Activated gamma-delta T cell treated with anti-CD3 and anti-CD28 coated beads, Interleukin-2, amount 50 U/mL, for 16 hours (primary cell): ENCODE results near the gene ANKHD1.
"Not testable (repeated sequence)": the region's sequence is repeated elsewhere in the genome, so short reads cannot be mapped to it uniquely, and the experiment has no call there.

ENCODE experiments used
- DNase-seq: peaks from one replicate; pipeline ENCODE4 v3.0.0-alpha.2; 2020; ENCODE audit warnings: low read depth

ANKHD1 gene

DNA sequence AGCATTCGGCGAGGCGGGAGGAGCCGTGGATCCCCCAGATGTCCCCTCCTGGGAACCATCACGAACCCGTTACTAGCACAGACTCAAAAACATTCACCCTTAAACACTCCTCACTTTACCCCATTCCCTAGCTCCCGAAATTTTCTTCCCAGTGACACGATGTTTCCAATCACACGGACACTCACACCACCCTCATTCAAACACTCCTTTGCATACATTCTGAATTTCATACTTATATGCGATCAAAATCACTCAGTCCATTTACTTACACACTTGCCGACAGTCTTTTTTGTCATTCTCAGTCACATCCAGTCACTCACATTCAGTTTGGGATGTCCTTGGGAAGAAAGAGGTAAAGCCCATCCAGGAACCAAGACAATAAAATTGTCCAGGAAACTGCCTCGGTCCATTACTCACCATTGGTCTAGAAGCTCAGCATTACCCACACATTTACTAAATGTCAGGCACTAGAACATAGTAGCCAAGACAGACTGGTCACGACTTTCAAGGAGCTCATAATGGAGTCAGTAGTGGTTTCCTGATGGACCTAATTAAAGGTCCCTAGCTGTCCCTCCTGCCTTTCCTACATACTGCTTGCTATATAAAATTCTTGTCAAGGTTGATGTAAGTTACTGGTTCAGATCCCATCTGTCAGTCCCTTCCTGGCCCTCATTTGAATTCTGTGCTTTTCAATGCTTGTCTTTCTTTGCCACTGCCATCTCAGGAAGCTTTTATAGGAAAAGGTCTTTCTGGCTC lies 163.6 kb downstream of the ANKHD1 start:
- DNase-seq: no peak

DNA sequence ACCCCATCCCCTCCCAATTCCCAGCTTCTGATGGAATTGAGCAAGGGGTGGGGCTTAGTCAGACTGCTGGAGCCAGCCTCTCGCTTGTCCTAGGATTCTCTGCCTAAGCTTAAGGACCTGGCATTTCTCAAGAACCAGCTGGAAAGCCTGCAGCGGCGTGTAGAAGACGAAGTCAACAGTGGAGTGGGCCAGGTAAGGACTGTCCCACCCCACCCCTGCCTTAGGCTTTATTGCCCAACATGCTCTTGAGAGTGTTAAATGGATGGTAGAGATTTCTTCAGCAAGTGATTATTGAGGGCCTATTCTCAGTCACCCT lies 164.1 kb downstream of the ANKHD1 start:
- DNase-seq: no peak

DNA sequence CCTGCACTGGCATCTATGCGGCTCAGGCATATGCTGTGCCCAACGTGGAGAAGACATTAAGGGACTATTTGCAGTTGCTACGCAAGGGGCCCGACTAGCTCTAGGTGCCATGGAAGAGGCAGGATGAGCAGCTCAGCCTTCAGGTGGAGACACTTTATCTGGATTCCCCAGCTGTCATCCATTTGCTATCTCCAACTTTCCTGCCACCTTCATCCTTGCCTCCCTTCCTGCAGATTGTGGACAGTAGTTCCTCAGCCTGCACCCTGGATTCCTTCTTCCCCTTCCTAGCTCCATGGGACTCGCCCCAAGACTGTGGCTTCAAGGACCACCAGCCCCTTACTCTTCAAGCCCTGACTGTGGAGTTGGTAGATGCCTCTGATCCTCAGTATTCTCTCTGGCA lies 165.0 kb downstream of the ANKHD1 start:
- no peak for DNase-seq

DNA sequence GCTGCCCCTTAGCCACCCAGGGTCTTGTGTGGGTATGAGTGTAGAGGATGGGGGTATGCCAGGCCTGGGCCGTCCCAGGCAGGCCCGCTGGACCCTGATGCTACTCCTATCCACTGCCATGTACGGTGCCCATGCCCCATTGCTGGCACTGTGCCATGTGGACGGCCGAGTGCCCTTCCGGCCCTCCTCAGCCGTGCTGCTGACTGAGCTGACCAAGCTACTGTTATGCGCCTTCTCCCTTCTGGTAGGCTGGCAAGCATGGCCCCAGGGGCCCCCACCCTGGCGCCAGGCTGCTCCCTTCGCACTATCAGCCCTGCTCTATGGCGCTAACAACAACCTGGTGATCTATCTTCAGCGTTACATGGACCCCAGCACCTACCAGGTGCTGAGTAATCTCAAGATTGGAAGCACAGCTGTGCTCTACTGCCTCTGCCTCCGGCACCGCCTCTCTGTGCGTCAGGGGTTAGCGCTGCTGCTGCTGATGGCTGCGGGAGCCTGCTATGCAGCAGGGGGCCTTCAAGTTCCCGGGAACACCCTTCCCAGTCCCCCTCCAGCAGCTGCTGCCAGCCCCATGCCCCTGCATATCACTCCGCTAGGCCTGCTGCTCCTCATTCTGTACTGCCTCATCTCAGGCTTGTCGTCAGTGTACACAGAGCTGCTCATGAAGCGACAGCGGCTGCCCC lies 165.6 kb downstream of the ANKHD1 start:
- no peak for DNase-seq

DNA sequence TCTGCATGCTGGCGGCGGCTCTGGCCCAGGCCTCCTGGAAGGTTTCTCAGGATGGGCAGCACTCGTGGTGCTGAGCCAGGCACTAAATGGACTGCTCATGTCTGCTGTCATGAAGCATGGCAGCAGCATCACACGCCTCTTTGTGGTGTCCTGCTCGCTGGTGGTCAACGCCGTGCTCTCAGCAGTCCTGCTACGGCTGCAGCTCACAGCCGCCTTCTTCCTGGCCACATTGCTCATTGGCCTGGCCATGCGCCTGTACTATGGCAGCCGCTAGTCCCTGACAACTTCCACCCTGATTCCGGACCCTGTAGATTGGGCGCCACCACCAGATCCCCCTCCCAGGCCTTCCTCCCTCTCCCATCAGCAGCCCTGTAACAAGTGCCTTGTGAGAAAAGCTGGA lies 166.2 kb downstream of the ANKHD1 start:
- DNase-seq: no peak

DNA sequence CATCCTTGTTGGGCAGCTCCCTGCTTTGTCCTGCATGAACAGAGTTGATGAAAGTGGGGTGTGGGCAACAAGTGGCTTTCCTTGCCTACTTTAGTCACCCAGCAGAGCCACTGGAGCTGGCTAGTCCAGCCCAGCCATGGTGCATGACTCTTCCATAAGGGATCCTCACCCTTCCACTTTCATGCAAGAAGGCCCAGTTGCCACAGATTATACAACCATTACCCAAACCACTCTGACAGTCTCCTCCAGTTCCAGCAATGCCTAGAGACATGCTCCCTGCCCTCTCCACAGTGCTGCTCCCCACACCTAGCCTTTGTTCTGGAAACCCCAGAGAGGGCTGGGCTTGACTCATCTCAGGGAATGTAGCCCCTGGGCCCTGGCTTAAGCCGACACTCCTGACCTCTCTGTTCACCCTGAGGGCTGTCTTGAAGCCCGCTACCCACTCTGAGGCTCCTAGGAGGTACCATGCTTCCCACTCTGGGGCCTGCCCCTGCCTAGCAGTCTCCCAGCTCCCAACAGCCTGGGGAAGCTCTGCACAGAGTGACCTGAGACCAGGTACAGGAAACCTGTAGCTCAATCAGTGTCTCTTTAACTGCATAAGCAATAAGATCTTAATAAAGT lies 166.9 kb downstream of the ANKHD1 start:
- no peak for DNase-seq

DNA sequence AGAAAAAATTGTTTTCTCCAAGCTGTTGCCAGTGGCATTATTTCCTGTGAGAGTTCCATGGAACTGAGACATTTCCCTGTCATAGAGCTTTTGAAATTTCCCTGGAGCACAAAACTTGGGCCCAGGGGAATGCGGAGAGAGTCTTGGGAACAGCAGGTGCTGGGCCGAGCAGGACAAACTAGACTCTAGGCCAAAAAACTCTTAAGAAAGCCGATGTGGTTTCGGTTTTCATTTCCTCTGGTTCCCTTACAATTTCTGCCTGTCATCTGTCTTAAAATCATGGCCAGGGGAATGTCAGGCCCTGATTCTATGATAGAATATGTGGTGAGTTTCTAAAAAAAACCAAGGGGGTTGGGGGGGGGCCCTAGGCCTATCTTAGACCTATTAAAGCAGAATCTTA lies 167.6 kb downstream of the ANKHD1 start:
- DNase-seq: no peak

DNA sequence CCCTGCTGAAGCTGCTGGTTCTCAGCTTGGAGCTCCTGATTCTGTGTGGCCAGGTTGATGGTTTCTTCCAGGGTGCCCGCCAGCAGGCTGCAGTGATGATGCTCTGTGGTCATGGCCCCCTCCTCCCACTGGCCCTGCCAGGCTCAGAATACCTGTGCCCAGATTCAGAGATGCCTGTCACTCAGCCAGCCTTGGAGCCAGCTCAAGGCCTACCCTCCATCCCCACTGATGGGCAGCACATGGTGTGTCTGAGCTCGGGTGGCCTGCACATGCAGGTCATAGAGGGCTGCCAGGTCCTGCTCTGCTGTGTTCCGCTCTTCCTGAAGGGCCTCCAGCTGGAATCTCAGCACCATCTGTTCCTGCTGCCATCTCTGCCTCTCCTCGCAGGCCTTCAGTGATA lies 168.4 kb downstream of the ANKHD1 start:
- DNase-seq: no peak

DNA sequence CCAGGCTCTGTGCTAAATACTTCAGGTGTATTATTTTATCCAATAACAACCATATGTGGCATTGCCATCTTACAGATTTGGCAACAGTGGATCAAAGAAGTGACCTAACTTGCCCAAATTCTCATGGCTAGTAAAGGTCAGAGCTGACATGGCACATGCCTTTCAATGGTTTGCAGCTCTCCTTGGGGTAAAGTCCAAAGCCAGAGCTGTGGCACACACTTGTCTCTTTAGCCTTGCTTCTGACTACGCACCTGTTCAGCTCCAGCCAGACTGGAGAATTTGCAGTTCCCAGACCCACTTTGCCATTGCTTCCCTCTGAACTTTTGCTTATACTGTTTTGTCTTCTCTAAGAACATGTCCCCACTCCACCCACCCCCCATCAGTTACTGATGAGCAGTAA lies 168.9 kb downstream of the ANKHD1 start:
- DNase-seq: no peak

DNA sequence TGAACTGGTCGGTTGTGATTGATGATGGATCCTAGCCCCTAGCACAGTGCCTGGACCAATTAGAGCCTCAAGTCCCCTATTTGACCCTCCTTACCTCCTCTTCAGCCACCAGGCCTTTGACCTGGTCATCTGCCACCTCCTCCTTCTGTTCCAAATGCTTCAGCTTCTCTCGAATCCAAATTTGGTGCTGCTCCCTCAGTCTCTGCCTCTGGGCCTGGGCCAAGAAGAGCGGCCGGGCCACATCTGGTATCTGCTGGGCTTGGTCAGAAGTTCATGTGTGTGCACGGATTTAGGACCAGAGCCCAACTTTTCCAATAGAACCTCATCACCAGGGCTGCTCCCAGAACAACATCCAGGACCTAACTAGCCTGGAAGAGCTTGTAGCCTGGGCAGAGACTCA lies 169.5 kb downstream of the ANKHD1 start:
- no peak for DNase-seq

DNA sequence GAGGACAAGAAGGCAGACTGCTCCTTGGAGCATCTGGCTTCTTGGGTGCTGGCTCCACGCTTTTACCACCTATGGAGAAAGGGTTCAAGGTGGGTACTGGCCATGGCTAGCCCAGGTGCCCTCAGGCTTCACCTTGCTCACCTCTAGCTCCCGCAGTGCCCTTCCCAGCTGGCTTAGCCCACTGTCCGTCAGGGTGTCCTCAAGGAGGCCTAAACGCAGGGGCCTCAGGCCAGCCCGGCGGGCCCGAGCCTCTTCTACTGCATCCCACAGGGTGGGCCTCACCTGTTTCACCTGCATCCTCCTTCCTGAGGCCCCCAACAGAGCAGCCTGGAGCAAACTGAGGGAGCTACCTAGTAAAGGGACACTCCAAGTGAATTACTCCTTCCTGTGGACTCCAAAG lies 172.1 kb downstream of the ANKHD1 start:
- DNase-seq: no peak

DNA sequence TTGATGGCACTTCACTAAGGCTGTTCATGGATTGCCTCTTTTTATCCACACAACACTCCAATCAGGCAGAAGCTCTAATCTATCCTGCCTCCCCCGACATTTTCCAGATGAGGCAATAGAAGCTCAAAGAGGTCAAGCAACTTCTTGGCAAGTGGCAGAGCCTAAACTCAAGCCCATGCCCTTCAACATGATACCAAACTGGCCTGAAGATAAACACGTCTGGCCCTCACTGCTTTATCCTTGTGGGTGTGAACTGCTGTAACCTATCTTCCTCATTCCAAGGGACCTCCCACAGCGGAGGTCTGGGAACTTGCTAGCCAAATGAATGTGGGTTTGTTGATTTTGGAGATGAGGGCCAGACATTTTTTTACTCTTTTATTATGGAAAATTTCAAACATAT lies 172.5 kb downstream of the ANKHD1 start:
- no peak for DNase-seq

DNA sequence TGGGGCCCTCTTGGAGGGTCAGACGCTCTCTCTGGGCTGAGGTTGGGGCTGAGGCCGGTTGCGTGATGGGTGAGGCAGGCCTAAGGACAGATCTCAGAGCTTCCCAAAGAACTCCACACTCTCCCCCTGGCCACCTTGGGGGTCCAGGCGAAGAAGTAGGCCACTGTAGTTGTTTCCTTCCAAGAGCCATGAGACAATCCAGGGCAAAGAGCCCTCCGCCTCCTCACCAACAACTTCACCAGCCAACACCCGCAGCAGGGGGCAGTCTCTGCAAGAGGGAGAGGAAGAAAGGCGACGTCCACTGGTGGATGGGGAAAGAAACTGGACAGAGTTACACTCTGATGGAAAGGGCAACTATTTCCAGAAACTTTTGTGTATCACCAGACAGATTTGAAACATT lies 173.7 kb downstream of the ANKHD1 start:
- no peak for DNase-seq

DNA sequence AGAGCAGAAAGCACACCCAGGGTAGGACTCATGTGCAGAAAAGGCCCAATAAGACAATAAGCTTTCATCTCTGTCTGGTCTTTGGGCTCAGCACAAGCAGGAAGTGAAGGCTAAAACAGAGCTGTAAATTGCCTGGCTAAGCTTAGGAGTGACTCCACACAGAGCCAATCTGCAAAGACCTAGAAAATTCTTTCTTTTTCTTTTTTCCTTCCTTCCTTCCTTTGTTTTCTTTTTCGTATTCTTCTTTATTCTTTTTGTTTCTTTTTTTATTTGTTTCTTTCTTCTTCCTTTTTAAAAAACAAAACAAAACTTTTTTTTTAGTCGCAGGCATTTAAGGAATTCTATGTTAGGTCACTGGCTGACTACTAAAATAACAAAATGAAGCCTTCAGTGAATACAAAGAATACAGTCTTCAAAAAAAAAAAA lies 175.2 kb downstream of the ANKHD1 start:
- no peak for DNase-seq

DNA sequence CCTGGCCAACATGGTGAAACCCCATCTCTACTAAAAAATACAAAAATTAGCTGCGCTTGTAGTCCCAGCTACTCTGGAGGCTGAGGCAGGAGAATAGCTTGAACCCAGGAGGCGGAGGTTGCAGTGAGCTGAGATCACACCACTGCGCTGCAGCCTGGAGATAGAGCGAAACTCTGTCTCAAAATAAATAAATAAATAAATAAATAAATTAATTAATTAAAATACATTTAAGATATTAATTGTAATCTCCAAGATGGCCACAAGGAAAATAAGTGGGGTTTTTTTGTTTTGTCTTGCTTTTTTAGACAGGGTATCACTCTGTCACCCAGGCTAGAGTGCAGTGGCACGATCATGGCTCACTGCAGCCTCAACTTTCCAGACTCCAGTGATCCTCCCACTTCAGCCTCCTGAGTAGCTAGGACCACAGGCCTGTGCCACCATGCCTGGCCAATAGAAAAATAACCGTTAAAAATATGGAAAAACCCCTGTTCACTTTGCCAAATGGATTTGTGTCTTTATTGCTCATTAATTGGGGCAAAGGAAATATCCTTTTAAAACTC lies 177.6 kb downstream of the ANKHD1 start:
- DNase-seq: not testable (repeated sequence)

DNA sequence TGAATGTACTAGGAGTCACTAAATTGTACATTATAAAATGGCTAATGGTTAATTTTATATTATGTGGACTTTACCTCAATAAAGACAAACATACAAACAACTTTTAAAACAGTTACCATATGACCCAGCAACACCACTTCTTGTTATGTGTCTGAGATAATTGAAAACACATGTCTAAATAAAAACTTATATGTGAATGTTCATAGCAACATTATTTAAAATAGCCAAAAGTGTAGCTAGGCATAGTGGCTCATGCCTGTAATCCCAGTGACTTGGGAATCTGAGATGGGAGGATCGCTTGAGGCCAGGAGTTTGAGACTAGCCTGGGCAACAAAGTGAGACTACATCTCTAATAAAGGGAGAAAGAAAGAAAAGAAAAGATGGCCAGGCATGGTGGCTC lies 185.9 kb downstream of the ANKHD1 start:
- DNase-seq: no peak

DNA sequence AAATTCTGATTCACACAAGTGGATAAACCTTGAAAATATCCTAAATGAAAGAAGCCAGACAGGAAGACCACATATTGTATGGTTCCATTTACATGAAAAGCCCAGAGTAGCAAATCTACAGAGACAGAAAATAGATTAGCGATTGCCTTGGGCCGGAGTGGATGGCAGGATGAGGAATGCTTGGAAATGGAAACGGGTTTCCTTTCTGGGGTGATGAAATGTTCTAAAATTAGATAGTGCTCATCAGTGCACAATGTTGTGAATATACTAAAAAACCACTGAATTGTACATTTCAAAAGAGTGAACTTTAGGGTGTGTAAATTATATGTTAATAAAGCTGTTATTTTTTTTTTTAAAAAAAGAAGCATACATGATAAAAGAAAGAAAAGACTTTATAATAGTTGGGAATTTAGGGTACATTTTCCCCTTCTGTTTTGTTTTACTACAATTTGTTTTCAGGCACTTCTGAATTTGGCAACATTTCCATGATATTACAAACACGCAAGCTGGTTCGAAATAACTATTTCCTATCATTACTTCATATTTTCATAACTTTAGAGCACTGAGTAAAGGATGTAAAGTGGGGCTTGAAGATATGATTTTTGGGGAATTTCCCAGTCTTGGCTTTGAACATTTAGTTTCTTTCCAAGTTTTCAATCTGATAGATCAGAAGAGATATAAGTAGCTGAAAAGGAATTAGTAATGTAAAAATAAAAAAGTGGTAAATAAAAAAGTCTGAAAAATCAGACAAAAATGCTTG lies 186.9 kb downstream of the ANKHD1 start:
- no peak for DNase-seq
